Natural killer cell (primary cell): Measurements from ENCODE around the gene RNF186. TPM values are rescaled to one million over a fixed set of nuclear protein-coding genes. Genes with fewer than 3 reads are reported as not detected.
A peak's percentile ranks its signal among the peaks of the same experiment; 100 is the strongest.
"Not testable (repeated sequence)": the region's sequence is repeated elsewhere in the genome, so short reads cannot be mapped to it uniquely, and the experiment has no call there.

Source experiments
- ATAC-seq, 3 donors: fragments of 150-1000 bp in 2 of 3; fragments of 200-7000 bp in 1 of 3; cut with Tn5 transposase; 1 replicate in 1 of 3; 2 replicates in 2 of 3; pipeline ENCODE4 v1.10.0; 2021; ENCODE audit warnings: mild to moderate bottlenecking in 2 of 3, moderate library complexity in 2 of 3
- DNase-seq, 2 donors: peaks; one replicate each; pipeline versions ENCODE4 v3.0.0 to v3.0.0-alpha.2; 2013 to 2021; ENCODE audit warnings: mixed read lengths in 1 of 2
- H3K27ac ChIP-seq: one replicate; pipeline ENCODE4 v1.5.1; 2013; ENCODE audit warnings: mild to moderate bottlenecking, low read length
- H3K27me3 ChIP-seq: one replicate; pipeline ENCODE4 v1.6.1; 2013; ENCODE audit warnings: low read length; ENCODE audit not compliant: control insufficient read depth, insufficient read depth
- H3K36me3 ChIP-seq: one replicate; pipeline ENCODE4 v1.6.1; 2013; ENCODE audit warnings: low read length; ENCODE audit not compliant: control insufficient read depth, insufficient read depth
- H3K4me1 ChIP-seq: one replicate; pipeline ENCODE4 v1.6.1; 2013; ENCODE audit warnings: low read length; ENCODE audit not compliant: control insufficient read depth, insufficient read depth
- H3K4me3 ChIP-seq: one replicate; pipeline ENCODE4 v1.5.1; 2013; ENCODE audit warnings: low read length
- H3K9me3 ChIP-seq: one replicate; pipeline ENCODE4 v1.6.1; 2013; ENCODE audit warnings: low read length; ENCODE audit not compliant: control insufficient read depth, insufficient read depth
- H3K27ac Mint-ChIP-seq, 2 donors: one replicate each; pipeline ENCODE4 v1.8.0; 2022; ENCODE audit warnings: mild to moderate bottlenecking in 2 of 2, mixed read lengths in 2 of 2, moderate library complexity in 1 of 2
- H3K27me3 Mint-ChIP-seq, 2 donors: one replicate each; pipeline ENCODE4 v1.8.0; 2022; ENCODE audit warnings: low read depth in 2 of 2, mixed read lengths in 2 of 2
- H3K36me3 Mint-ChIP-seq: one replicate; pipeline ENCODE4 v1.8.0; 2022; ENCODE audit warnings: mixed read lengths
- H3K4me1 Mint-ChIP-seq, 2 donors: one replicate each; pipeline ENCODE4 v1.8.0; 2022; ENCODE audit warnings: mixed read lengths in 2 of 2
- H3K4me3 Mint-ChIP-seq: one replicate; pipeline ENCODE4 v1.8.0; 2022; ENCODE audit warnings: mild to moderate bottlenecking, moderate library complexity, mixed read lengths
- H3K9me3 Mint-ChIP-seq, 2 donors: one replicate each; pipeline ENCODE4 v1.8.0; 2022; ENCODE audit warnings: mixed read lengths in 2 of 2
- WGBS: methylation state at CpG from one replicate; pipeline ENCODE4 v1.1.7; 2013; ENCODE audit warnings: missing lambda C conversion rate; ENCODE audit not compliant: insufficient coverage; 5-methylcytosine and 5-hydroxymethylcytosine counted together
- intact Hi-C: fragments of 100-400 bp; cut with micrococcal nuclease; formaldehyde crosslinking; loops from one replicate; pipeline ENCODE4 v1.14.2; 2022
- total RNA-seq, 4 donors: library from RNA; stranded (reverse); fragments of 120-200 nt in 1 of 4; gene quantifications; one replicate each; pipeline versions ENCODE4 v1.2.3 to v1.2.4, GENCODE V29; 2013 to 2022
- TF ChIP-seq, protein P1 (sequence below): fragments of 200-600 bp; IDR thresholded peaks from one replicate; pipeline ENCODE4 v1.8.0; 2022; ENCODE audit warnings: antibody characterized with exemption

RNF186 gene
- total RNA-seq, 3 donors from 2014 or later (not counting 1 experiment from before 2014, with no cell fraction given): not detected

DNA sequence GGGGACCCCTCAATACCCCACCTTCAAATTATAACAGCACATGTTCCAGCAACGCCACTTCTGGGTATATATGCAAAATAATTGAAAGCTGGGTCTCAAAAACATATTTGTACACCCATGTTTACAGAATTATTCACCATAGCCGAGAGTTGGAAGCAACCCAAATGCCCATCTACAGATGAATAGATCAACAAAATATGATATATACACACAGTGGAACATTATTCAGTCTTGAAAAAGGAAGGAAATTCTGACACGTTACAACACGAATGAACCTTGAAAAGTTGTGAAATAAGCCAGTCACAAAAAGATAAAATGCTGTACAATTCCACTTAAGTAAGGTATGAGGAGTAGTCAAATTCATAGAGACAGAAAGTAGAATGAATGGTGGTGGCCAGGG, 20.5 kb downstream of the RNF186 start:
- peak overlapping the region in 1 of 2 donors; percentile 71 for H3K27ac Mint-ChIP-seq
- TF ChIP-seq, protein P1, sequence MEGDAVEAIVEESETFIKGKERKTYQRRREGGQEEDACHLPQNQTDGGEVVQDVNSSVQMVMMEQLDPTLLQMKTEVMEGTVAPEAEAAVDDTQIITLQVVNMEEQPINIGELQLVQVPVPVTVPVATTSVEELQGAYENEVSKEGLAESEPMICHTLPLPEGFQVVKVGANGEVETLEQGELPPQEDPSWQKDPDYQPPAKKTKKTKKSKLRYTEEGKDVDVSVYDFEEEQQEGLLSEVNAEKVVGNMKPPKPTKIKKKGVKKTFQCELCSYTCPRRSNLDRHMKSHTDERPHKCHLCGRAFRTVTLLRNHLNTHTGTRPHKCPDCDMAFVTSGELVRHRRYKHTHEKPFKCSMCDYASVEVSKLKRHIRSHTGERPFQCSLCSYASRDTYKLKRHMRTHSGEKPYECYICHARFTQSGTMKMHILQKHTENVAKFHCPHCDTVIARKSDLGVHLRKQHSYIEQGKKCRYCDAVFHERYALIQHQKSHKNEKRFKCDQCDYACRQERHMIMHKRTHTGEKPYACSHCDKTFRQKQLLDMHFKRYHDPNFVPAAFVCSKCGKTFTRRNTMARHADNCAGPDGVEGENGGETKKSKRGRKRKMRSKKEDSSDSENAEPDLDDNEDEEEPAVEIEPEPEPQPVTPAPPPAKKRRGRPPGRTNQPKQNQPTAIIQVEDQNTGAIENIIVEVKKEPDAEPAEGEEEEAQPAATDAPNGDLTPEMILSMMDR: no peak
- peaks cover 16 to 48% of the 10 kb centered on the region in 2 donors for H3K4me1 Mint-ChIP-seq
- H3K9me3 Mint-ChIP-seq: no peaks in the 10 kb centered on the region
- H3K4me1 ChIP-seq: peaks cover 19% of the 10 kb centered on the region
- intact Hi-C loops: no loop called here
- H3K27ac ChIP-seq: no peak overlapping the region
- H3K36me3 ChIP-seq: peaks cover 7% of the 10 kb centered on the region
- H3K27me3 ChIP-seq: no peaks in the 10 kb centered on the region
- DNase-seq (no peak), ATAC-seq (no peak)
- H3K36me3 Mint-ChIP-seq: no peaks in the 10 kb centered on the region
- H3K4me3 ChIP-seq: no peak overlapping the region
- no peaks in the 10 kb centered on the region for H3K27me3 Mint-ChIP-seq
- no peaks in the 10 kb centered on the region for H3K9me3 ChIP-seq
- H3K4me3 Mint-ChIP-seq: no peak overlapping the region
- 87% methylated on average over 4 of the region's 4 CpGs for WGBS

GRCh38 chr1:19793360-19794046, 21.6 kb downstream of the RNF186 start:
- Mint-ChIP-seq H3K27ac (peak overlapping the region in 1 of 2 donors; percentile 71), H3K4me1 (peaks cover 16 to 39% of the 10 kb centered on the region in 2 donors), H3K9me3 (no peaks in the 10 kb centered on the region), H3K27me3 (no peaks in the 10 kb centered on the region), H3K4me3 (no peak overlapping the region), H3K36me3 (no peaks in the 10 kb centered on the region)
- Histone ChIP-seq H3K36me3 (peaks cover 7% of the 10 kb centered on the region), H3K27me3 (no peaks in the 10 kb centered on the region), H3K27ac (no peak overlapping the region), H3K9me3 (no peaks in the 10 kb centered on the region), H3K4me3 (no peak overlapping the region), H3K4me1 (peaks cover 10% of the 10 kb centered on the region)
- ATAC-seq: peak in 2 of 3 donors; percentile 44 to 63
- DNase-seq: peak in 1 of 2 donors; percentile 14
- TF ChIP-seq, protein P1: no peak
- WGBS: 72% methylated on average over 6 of the region's 6 CpGs
- intact Hi-C loops: no loop called here

DNA sequence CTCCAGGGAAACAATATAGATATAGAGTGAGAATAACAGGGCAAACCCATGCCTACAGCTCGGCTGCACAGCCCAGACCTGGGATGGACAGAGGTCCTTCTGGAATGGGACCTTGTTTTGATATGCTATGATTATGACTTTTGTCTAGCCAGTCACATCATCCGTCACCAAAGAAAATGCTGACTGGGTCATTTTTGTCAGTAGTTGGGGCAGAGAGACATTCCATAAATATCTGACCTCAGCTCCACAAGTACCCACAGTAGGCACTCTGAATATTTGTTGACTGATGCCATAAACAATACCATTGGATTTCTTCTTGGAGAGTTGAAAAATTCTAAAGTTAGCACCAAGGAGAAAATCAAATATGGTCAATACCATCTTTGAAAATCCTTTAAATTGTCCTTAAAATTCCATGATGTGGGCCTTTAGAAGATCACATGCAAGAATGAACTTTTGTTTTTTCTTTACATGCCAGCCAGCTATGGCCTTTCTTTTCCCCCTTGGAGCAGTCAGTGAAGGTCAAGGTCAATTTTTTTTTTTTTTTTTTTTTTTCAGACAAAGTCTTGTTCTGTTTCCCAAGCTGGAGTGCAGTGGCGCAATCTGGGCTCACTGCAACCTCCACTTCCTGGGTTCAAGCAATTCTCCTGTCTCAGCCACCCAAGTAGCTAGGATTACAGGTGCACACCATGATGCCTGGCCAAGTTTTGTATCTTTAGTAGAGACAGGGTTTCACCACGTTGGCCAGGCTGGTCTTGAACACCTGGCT, 22.7 kb downstream of the RNF186 start:
- H3K27ac ChIP-seq: no peak overlapping the region
- TF ChIP-seq, protein P1: no peak
- intact Hi-C loops: no loop called here
- Mint-ChIP-seq H3K36me3 (no peaks in the 10 kb centered on the region), H3K27ac (no peak overlapping the region), H3K4me3 (no peak overlapping the region), H3K27me3 (no peaks in the 10 kb centered on the region), H3K9me3 (no peaks in the 10 kb centered on the region), H3K4me1 (peaks cover 16 to 33% of the 10 kb centered on the region in 2 donors)
- peaks cover 9% of the 10 kb centered on the region for H3K36me3 ChIP-seq
- WGBS: 98% methylated on average over 4 of the region's 4 CpGs
- H3K27me3 ChIP-seq: no peaks in the 10 kb centered on the region
- no peak overlapping the region for H3K4me3 ChIP-seq
- H3K9me3 ChIP-seq: no peaks in the 10 kb centered on the region
- peaks cover 10% of the 10 kb centered on the region for H3K4me1 ChIP-seq
- ATAC-seq: no peak
- no peak for DNase-seq

- H3K27ac Mint-ChIP-seq, H3K36me3 Mint-ChIP-seq, ATAC-seq, H3K4me3 ChIP-seq, H3K4me3 Mint-ChIP-seq, H3K27me3 Mint-ChIP-seq, H3K27me3 ChIP-seq, H3K9me3 Mint-ChIP-seq, intact Hi-C loops, H3K27ac ChIP-seq, H3K9me3 ChIP-seq, DNase-seq: not testable (repeated sequence)
- peaks cover 21% of the 10 kb centered on the region for H3K36me3 ChIP-seq
- H3K4me1 ChIP-seq: peaks cover 10% of the 10 kb centered on the region
- H3K4me1 Mint-ChIP-seq: peaks cover 16 to 33% of the 10 kb centered on the region in 2 donors
- 71% methylated on average over 8 of the region's 9 CpGs for WGBS
These were observed 24.8 kb downstream of the RNF186 start for GRCh38 chr1:19790061-19790975.
